Stimulated activated CD8-positive, alpha-beta memory T cell treated with anti-CD3 and anti-CD28 coated beads, Interleukin-15, amount 100 ng/mL, for 24 hours (primary cell): ENCODE results near the gene GALR2.
"Not testable (repeated sequence)": the region's sequence is repeated elsewhere in the genome, so short reads cannot be mapped to it uniquely, and the experiment has no call there.

Experiments
- DNase-seq: peaks from one replicate; pipeline ENCODE4 v3.0.0-alpha.2; 2020; ENCODE audit warnings: low read depth

GALR2 gene

DNA sequence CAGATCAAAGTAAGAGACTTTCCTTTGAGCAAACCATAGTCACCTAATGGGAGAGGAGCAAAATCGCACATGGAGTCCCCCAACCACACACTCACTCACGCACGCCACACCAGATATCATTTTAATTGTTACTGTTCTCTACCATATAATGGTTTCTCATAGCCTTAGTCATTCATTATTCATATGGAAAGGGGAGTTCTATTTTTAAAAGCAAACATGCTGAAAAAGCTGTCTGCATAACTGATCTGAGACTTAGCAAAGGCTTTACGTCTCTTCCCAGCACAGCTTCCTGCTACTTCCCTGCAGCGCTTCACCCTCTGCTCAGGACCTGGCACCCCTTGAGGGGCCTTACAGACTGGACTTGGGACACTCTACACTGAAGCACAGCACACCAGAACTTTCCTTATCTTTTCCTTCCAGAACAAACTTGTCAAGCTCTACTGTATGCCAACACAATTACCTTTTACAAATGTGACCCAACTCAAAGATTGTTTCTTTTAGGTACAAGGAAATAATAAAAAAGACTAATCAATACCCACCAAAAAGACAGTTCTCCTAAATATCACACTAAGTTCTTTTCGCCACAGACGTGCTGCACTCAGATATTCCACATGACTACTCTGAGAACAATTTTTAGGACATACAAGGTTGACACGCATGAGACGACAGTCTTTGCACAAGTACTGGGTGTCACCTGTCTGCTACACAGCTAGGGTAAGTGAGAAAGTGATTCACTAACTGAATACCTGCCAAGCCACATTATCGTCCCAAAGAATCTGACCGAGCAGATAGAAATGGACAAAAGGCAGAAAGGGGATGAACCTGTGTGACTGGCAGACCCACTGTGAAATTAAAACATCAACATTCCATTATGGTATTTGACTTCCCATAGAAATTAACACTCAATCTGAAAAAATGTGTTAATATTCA lies 23.8 kb upstream of the GALR2 start:
- no peak for DNase-seq

DNA sequence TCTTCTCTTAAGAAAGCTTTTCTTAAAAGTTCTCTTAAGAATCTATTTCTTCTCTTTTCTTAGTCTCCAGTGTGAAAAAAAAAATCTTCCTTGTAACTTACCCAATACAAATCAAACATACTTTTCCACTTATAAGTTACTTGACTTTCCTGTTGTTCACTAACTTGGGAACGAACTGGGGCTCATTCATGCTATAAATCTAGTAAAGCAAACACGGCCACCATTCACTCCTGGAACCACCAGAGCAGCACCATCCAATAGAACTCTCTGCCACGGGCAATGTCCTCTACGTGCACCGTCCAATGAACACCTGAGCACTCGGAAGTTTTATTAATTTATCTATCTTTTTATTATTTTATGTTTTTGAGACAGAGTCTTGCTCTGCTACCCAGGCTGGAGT lies 23.0 kb upstream of the GALR2 start:
- no peak for DNase-seq

GRCh38 chr17:76053246-76054111 lies 21.1 kb upstream of the GALR2 start:
- no peak for DNase-seq

- DNase-seq = no peak
Observed at GRCh38 chr17:76054112-76054476, 20.5 kb upstream of the GALR2 start.

- no peak for DNase-seq
Observed at GRCh38 chr17:76056882-76057281, 17.7 kb upstream of the GALR2 start.

DNA sequence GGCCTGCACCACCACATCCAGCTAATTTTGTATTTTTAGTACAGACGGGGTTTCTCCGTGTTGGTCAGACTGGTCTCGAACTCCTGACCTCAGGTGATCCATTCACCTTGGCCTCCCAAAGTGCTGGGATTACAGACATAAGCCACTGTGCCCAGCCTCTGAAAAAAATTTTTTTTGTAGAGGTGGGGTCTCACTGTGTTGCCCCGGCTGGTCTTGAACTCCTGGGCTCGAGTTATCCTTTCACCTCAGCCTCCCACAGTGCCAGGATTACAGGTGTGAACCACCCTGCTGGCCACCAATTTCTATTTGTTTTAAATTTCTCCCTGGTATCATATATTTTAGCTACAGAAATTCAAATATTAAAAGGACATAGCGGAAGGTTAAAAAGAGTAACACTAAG lies 16.3 kb upstream of the GALR2 start:
- DNase-seq = not testable (repeated sequence)

DNA sequence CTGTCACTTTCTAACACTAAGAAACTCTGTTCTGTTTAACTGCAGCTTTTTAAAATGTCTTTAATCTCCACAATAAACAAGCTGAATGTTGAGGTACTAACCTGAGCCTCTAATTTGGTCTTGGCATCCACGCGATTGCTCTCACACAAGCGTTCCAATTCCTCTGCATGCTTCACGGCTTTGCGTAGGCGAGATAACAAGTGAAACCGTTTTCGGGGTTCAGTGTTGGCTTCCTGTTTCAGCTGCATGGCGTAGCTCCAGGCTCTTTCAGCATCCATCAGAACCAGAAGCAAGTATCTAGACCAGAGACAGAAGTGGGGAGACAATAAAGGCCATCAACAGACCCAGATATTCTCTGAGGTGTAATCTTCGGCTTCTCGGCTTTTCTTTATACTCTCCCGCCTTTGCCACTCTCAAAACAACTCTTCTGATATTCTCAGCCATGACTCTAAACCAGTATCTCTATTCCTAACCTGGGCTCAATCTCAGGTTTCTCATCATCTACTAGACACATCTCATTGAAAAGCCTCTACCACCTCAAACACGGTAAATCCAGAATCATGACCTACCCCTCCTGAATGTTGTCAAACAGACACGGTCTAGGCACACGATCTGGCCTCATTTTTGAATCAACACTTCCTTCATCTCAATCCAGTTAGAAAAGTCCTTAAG lies 10.6 kb upstream of the GALR2 start:
- DNase-seq = no peak

DNA sequence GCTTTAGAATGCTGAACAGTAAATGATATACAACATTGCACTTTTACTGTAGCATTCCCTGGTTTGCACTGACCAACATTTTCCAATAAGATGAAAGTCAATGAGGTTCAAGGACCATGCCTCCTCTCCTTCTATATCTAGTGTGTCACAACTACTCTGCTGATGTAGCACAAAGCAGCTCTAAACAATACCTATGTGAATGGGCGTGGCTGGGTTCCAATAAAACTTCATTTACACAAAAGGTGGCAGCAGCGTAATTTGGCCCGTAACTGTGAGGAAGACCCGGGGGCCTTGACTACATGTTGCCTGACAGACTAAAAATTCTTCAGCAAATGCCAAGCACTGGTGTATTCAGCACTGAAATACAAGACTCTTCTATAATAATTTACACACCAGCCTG lies 8.8 kb upstream of the GALR2 start:
- no peak for DNase-seq

DNA sequence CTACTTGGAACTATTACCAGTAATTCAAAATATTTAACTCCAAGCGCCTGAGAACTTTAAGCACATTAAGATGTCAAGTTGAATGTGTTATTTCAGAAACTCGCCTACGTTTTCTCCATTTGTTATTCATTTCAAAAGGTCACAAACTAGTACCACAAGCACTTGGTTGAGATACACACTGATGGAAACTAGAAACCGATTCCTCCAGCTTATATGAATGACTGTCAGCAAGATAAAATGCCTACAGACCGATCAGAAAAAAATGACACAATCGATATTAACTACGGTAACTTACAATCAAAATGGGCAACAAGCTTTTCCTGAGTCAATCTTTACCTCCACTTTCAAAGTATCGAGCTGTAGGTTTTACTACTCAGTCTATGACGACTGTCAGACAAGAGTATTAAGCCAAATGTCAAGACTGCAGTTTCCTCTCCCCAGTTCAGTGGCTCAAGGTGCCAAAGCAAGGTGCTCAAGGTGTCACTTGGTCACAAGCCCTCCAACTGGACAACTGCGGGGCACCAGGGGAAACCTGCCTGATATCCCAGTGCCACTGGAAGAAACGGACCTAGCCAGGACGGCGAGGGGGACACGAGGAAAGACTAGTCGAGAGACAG lies 2.9 kb upstream of the GALR2 start:
- no peak for DNase-seq

DNA sequence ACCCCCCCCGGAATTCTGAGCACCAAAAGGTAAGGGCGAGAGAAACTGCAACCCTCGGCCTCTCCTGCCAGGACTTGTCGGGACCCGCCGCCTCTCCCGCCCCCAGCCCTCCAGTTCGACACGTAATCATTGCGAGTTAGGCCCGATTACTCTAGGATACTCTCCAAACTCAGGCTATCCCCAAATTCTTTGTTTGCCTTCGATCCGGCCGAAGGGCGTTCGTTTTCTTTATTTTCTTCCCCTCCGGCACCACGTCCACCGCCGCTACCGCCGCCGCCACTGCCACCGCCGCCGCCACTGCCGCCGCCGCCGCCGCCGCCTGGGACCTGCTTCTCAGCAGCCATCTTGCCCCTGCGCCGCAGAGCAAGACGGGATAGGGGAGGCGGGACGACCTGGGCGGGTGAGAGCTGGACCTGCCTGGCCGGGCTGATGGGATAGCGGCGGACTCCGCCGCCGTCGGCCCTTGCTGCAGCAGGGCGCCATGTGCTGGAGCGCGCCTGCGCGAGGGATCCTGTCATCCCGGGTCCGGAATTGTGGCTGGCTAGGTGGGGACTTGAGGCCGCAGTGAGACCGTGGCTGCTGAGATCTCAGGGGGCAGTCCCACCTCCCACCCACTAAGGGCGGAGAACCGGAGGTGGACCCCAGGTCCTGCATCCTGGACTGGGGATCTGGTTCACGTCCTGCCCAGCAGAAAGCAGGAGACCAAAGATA lies 2.3 kb upstream of the GALR2 start, which contains the start of gene SRP68:
TSS of gene SRP68 (minus strand) at position 370 of the 711 bp plus-strand sequence. CDS start at position 344, 26 bp downstream.
- peak; percentile 61 for DNase-seq

DNA sequence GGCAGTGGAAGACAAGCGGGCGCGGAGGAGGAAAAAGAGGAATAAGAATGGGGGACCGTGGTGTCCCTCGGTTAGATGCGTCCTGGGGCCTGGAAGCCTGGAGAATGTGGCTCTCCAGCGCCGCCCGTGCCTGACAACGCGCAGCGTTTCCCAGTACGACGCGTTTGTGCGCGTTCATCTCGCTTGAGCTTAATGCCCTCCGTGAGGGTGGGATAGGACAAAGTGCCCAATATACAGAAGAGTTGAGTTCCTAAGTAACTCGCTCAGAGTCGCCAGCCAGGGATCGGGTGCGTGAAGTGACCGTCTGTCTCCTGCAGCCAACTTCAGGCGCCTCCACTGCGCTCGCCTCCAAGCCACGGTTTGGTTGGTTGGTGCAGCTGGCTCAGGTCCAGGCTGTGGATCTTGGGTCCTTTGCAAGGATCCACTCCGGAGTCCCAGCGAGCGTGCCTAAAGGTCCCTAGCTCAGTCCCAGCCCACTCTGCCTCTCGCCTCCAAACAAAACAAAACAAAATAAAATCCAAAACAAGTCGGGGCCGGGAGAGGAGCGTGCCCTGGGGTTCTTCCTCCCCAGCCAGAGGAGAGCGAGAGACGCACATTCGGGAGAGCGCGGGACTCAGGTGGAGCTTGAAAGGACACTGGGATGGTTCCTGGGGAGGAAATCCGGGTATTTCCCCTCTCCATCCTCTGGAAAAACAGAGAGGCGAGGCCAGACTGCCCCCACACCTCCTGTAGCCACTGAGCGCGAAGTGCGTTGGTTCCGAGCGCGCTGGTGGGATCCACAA lies 974 bp downstream of the GALR2 start:
- DNase-seq = no peak

GRCh38 chr17:76076146-76076764 lies 1.7 kb downstream of the GALR2 start:
- DNase-seq = no peak

GRCh38 chr17:76076765-76077583 lies 2.4 kb downstream of the GALR2 start:
- DNase-seq = no peak

DNA sequence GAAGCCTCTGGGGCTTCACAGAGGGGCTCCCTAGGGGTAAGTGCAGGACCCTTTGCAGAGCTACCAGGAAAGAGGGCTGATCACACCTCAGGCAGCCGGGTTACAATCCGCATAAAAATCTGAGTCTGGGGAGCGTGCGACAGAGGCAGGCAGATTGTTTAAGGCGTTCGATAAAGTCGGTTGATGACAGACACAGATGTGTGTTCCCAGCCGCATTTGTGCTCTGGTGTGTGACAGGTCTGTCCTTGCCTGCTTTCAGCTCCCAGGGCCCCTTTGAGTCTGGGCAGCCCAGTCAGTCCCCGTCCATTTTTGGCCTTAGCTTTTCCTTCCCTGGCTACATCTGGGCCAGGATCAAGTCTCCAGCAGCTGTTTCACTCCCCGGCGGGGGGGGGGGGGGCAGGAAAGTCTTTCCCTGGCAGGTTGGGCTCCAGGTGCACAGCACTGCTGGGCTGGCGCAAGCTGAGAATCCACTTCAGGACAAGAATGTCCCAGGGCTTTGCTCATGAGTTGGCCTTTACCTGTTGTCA lies 3.1 kb downstream of the GALR2 start:
- no peak for DNase-seq

DNA sequence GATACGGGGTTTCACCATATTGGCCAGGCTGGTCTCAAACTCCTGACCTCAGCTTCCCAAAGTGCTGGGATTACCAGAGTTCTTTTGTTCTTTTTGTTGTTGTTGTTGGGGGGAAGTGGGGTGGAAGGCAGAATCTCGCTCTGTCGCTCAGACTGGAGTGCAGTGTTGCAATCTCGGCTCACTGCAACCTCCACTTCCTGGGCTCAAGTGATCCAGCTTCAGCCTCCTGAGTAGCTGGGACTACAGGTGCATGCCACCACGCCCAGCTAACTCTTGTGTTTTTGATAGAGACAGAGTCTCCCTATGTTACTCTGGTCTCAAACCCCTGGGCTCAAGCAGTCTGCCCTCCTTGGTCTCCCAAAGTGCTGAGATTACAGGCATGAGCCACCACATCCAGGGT lies 3.8 kb downstream of the GALR2 start:
- not testable (repeated sequence) for DNase-seq

DNA sequence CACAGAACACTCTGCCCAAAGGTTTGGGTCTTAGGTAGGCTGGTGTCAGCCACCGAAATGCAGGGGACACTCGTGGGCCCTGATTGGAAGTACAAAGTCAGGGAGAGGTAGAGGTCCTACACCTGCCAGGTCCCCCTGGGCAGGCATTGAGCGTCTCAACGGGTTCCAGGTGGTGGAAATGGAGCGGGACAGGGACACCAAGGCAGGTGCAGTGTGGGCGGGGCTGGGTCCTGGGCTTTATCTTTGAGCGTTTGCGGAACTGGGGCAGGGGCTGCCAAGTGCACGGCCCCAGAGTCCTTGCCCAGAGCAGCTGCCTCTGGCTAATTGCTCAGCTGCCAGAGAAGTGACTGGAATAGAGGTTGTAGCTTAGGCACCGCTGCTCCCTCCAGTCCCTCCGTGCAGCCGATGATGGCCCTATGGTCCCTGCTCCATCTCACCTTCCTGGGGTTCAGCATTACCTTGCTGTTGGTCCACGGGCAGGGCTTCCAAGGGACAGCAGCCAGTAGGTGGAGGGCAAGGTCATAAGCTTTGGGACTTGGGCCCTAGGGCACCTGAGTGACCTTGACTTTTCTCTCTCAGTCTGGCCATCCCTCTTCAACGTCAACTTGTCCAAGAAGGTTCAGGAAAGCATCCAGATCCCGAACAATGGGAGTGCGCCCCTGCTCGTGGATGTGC lies 4.4 kb downstream of the GALR2 start, which contains the start of gene ZACN:
TSS of gene ZACN (plus strand) at position 323 of the 675 bp plus-strand sequence. CDS start at position 406, 83 bp downstream.
- no peak for DNase-seq

GRCh38 chr17:76079535-76079955 lies 5.0 kb downstream of the GALR2 start:
- DNase-seq = no peak
